GM23248 (cell line): ENCODE results near the gene TAS1R2.

ENCODE experiments used
- EZH2 ChIP-seq: fragments of 200-600 bp; sonication (generic); IDR thresholded peaks from 2 replicates; pipeline ENCODE4 v1.6.1; 2018; ENCODE audit warnings: antibody characterized with exemption, mild to moderate bottlenecking; ENCODE audit not compliant: insufficient read depth, poor library complexity, severe bottlenecking
- EZH2phosphoT487 ChIP-seq: fragments of 200-600 bp; sonication (generic); IDR thresholded peaks from 2 replicates; pipeline ENCODE4 v1.6.1; 2018; ENCODE audit warnings: antibody characterized with exemption, moderate library complexity, mild to moderate bottlenecking, low read depth; ENCODE audit not compliant: insufficient read depth

DNA sequence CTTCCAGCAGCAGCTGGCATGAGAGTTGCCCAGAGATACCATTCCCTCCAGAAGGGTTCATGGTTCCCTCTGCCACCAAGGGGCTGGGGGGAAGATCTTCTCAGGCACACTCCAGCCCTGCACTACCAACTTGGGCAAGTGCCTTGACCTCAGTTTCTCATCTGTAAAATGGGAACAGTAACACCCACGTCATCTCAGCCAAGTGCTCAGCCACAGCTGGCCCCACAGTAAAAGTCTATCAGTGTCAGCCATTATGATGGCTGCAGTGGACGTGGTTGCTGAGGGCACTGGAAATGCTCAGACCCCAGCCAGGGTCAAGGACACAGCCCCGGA lies 16.3 kb upstream of the TAS1R2 start:
- TF ChIP-seq EZH2phosphoT487 (no peak), EZH2 (no peak)
